ENCODE measurements around the gene PPP1R12C. TPM values are rescaled to one million over a fixed set of nuclear protein-coding genes. Genes with fewer than 3 reads are reported as not detected.
A peak's percentile ranks its signal among the peaks of the same experiment; 100 is the strongest.

PPP1R12C gene
- total and polyA plus RNA-seq, 8 donors: 37.1 to 266 (median 53.4) TPM

GRCh38 chr19:55114566-55115145 lies 2.8 kb downstream of the PPP1R12C start:
- ATAC-seq (no peak), DNase-seq (peak in 1 of 6 donors; percentile 11), FAIRE-seq (no peak)
- H3K27ac ChIP-seq: no peak overlapping the region
- WGBS, 2 donors: 88 to 95% methylated on average over 8 to 9 of the region's 9 CpGs
- H3K36me3 ChIP-seq: no peaks in the 10 kb centered on the region
- no peak overlapping the region for H3K4me3 ChIP-seq
- intact Hi-C loops (cut with DNase I): no loop called here
- no peaks in the 10 kb centered on the region for H3K27me3 ChIP-seq
- H3K4me1 ChIP-seq: peaks cover 0 to 11% (median 5%) of the 10 kb centered on the region in 3 donors
- TF ChIP-seq CTCF (IDR thresholded peaks at IDR 0.05): no peak
- H3K9me3 ChIP-seq: no peaks in the 10 kb centered on the region

- 30 to 34% methylated on average over 10 to 12 of the region's 12 CpGs for WGBS, 2 donors
- TF ChIP-seq CTCF (IDR thresholded peaks at IDR 0.05): no peak
- Histone ChIP-seq H3K9me3 (no peaks in the 10 kb centered on the region), H3K27ac (peak overlapping the region; percentile 26 to 67 (median 51)), H3K27me3 (no peaks in the 10 kb centered on the region), H3K36me3 (no peaks in the 10 kb centered on the region), H3K4me3 (no peak overlapping the region), H3K4me1 (peaks cover 0 to 10% (median 5%) of the 10 kb centered on the region in 3 donors)
- intact Hi-C loops (cut with DNase I): no loop called here
- peak; percentile 1 to 36 (median 12) for ATAC-seq
- FAIRE-seq: no peak
- DNase-seq: peak in 5 of 6 donors; percentile 68 to 81 (median 75)
Measured at GRCh38 chr19:55113570-55114039, 3.8 kb downstream of the PPP1R12C start.

- WGBS, 2 donors: 75 to 77% methylated on average over 23 of the region's 23 CpGs
- DNase-seq: peak in 1 of 6 donors; percentile 18
- no peak for TF ChIP-seq CTCF (IDR thresholded peaks at IDR 0.05)
- H3K9me3 ChIP-seq: no peaks in the 10 kb centered on the region
- H3K4me1 ChIP-seq: peaks cover 0 to 5% (median 0%) of the 10 kb centered on the region in 3 donors
- H3K4me3 ChIP-seq: no peak overlapping the region
- no peak for FAIRE-seq
- no peak for ATAC-seq
- H3K27ac ChIP-seq: peak overlapping the region; percentile 26 to 67 (median 51)
- no peaks in the 10 kb centered on the region for H3K27me3 ChIP-seq
- H3K36me3 ChIP-seq: no peaks in the 10 kb centered on the region
- intact Hi-C loops (cut with DNase I): no loop called here
Measured at GRCh38 chr19:55112777-55113569, 4.5 kb downstream of the PPP1R12C start.

GRCh38 chr19:55112246-55112776 lies 5.1 kb downstream of the PPP1R12C start:
- ATAC-seq (no peak), FAIRE-seq (no peak), DNase-seq (peak in 2 of 6 donors; percentile 12 to 34)
- no peaks in the 10 kb centered on the region for H3K36me3 ChIP-seq
- H3K27me3 ChIP-seq: no peaks in the 10 kb centered on the region
- H3K9me3 ChIP-seq: no peaks in the 10 kb centered on the region
- intact Hi-C loops (cut with DNase I): no loop called here
- H3K4me3 ChIP-seq: no peak overlapping the region
- H3K27ac ChIP-seq: no peak overlapping the region
- H3K4me1 ChIP-seq: peaks cover 0 to 5% (median 0%) of the 10 kb centered on the region in 3 donors
- no peak for TF ChIP-seq CTCF (IDR thresholded peaks at IDR 0.05)
- 93% methylated on average over 25 of the region's 25 CpGs for WGBS, 2 donors
